Suprapubic skin (tissue), 4 donors: Measurements from ENCODE around the gene GALK2. TPM values are rescaled to one million over a fixed set of nuclear protein-coding genes. Genes with fewer than 3 reads are reported as not detected.
"Not testable (repeated sequence)": the region's sequence is repeated elsewhere in the genome, so short reads cannot be mapped to it uniquely, and the experiment has no call there.

Experiments used
- DNase-seq, 2 donors: peaks; one replicate each; pipeline ENCODE4 v3.0.0-alpha.2; 2019; ENCODE audit warnings: low spot score in 2 of 2
- H3K27ac ChIP-seq: fragments of 200-600 bp; sonication (generic); one replicate; pipeline ENCODE4 v1.5.1; 2019
- H3K27me3 ChIP-seq: fragments of 200-600 bp; sonication (generic); one replicate; pipeline ENCODE4 v1.5.1; 2019
- H3K36me3 ChIP-seq: fragments of 200-600 bp; sonication (generic); one replicate; pipeline ENCODE4 v1.5.1; 2019
- H3K4me1 ChIP-seq: fragments of 200-600 bp; sonication (generic); one replicate; pipeline ENCODE4 v1.5.1; 2019
- H3K4me3 ChIP-seq: fragments of 200-600 bp; sonication (generic); one replicate; pipeline ENCODE4 v1.5.1; 2019; ENCODE audit warnings: mild to moderate bottlenecking
- H3K9me3 ChIP-seq: fragments of 200-600 bp; sonication (generic); one replicate; pipeline ENCODE4 v1.5.1; 2019
- EP300 ChIP-seq: sonication (generic); formaldehyde crosslinking; IDR thresholded peaks from one replicate; pipeline ENCODE4 v1.6.1; 2017; ENCODE audit warnings: antibody characterized with exemption
- POLR2A ChIP-seq, 2 donors: fragments of 450-650 bp; IDR thresholded peaks; one replicate each; pipeline ENCODE4 v1.6.1; 2017; ENCODE audit warnings: antibody characterized with exemption in 2 of 2, mild to moderate bottlenecking in 2 of 2, moderate library complexity in 2 of 2
- POLR2AphosphoS5 ChIP-seq, 3 donors: sonication (generic); formaldehyde crosslinking; IDR thresholded peaks; one replicate each; pipeline ENCODE4 v1.6.1; 2017; ENCODE audit warnings: antibody characterized with exemption in 3 of 3
- WGBS: methylation state at CpG from one replicate; pipeline ENCODE4 v1.1.5; 2018; 5-methylcytosine and 5-hydroxymethylcytosine counted together
- total RNA-seq, 4 donors: library from RNA; depleted of rRNA; stranded (reverse); fragments of >200 nt; gene quantifications; one replicate each; pipeline ENCODE4 v1.1.0, GENCODE V29; 2016
- TF ChIP-seq, protein P1 (sequence below), 2 donors: fragments of 200-600 bp in 1 of 2; fragments of 450-650 bp in 1 of 2; sonication (generic) in 1 of 2; IDR thresholded peaks; one replicate each; pipeline ENCODE4 v1.5.1; 2016 to 2019; ENCODE audit warnings: antibody characterized with exemption in 2 of 2, mild to moderate bottlenecking in 1 of 2, moderate library complexity in 1 of 2

GALK2 gene
- total RNA-seq, 4 donors from 2014 or later, result 23.3 to 35.2 (median 33.8) TPM

GRCh38 chr15:49343546-49343945, 173.5 kb downstream of the GALK2 start:
- DNase-seq, result no peak
- no peaks in the 10 kb centered on the region for H3K9me3 ChIP-seq
- H3K27ac ChIP-seq, result no peak overlapping the region
- H3K4me3 ChIP-seq, result no peak overlapping the region
- no peaks in the 10 kb centered on the region for H3K36me3 ChIP-seq
- no peaks in the 10 kb centered on the region for H3K27me3 ChIP-seq
- no peaks in the 10 kb centered on the region for H3K4me1 ChIP-seq
- no peak for TF ChIP-seq EP300
- TF ChIP-seq, protein P1, sequence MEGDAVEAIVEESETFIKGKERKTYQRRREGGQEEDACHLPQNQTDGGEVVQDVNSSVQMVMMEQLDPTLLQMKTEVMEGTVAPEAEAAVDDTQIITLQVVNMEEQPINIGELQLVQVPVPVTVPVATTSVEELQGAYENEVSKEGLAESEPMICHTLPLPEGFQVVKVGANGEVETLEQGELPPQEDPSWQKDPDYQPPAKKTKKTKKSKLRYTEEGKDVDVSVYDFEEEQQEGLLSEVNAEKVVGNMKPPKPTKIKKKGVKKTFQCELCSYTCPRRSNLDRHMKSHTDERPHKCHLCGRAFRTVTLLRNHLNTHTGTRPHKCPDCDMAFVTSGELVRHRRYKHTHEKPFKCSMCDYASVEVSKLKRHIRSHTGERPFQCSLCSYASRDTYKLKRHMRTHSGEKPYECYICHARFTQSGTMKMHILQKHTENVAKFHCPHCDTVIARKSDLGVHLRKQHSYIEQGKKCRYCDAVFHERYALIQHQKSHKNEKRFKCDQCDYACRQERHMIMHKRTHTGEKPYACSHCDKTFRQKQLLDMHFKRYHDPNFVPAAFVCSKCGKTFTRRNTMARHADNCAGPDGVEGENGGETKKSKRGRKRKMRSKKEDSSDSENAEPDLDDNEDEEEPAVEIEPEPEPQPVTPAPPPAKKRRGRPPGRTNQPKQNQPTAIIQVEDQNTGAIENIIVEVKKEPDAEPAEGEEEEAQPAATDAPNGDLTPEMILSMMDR (IDR thresholded peaks at IDR 0.05), result no peak
- no peak for TF ChIP-seq POLR2AphosphoS5 (IDR thresholded peaks at IDR 0.05)
- no peak for TF ChIP-seq POLR2A (IDR thresholded peaks at IDR 0.05)

DNA sequence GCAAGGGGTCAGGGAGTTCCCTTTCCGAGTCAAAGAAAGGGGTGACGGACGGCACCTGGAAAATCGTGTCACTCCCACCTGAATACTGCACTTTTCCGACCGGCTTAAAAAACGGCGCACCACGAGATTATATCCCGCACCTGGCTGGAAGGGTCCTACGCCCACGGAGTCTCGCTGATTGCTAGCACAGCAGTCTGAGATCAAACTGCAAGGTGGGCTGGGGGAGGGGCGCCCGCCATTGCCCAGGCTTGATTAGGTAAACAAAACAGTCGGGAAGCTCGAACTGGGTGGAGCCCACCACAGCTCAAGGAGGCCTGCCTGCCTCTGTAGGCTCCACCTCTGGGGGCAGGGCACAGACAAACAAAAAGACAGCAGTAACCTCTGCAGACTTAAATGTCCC, 184.4 kb downstream of the GALK2 start:
- H3K27me3 ChIP-seq, H3K9me3 ChIP-seq, H3K27ac ChIP-seq, DNase-seq, H3K4me3 ChIP-seq, H3K36me3 ChIP-seq, H3K4me1 ChIP-seq: not testable (repeated sequence)
- 100% methylated on average over 3 of the region's 17 CpGs for WGBS

- no peaks in the 10 kb centered on the region for H3K4me1 ChIP-seq
- 84% methylated on average over 3 of the region's 3 CpGs for WGBS
Observed at GRCh38 chr15:49361370-49361769, 191.3 kb downstream of the GALK2 start.

DNA sequence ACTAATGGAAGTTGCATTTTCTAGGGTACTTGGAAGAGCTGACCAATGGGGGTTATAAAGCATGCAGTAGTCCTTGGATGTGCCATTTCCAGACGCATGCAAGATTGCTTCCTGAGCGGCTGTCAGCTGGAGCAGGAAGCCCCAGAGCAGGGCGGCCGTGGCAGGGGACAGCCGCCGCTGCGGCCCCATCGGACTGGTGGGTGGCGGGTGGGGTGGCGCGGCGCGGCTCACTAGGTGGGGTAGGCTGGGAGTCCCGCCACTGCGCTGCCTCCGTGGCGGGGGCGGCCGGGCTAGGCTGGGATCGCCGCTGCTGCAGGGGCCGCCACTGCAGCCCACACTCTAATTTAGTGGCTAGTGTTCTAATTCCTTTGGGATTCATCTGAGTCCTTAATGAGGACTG, 196.4 kb downstream of the GALK2 start:
- Histone ChIP-seq H3K36me3 (no peaks in the 10 kb centered on the region), H3K27ac (no peak overlapping the region), H3K9me3 (peaks cover 3% of the 10 kb centered on the region), H3K4me3 (no peak overlapping the region), H3K4me1 (no peaks in the 10 kb centered on the region), H3K27me3 (no peaks in the 10 kb centered on the region)
- no peak for TF ChIP-seq POLR2A (IDR thresholded peaks at IDR 0.05)
- TF ChIP-seq, protein P1 (IDR thresholded peaks at IDR 0.05), result no peak
- TF ChIP-seq POLR2AphosphoS5 (IDR thresholded peaks at IDR 0.05), result no peak
- TF ChIP-seq EP300, result no peak
- DNase-seq, result no peak
- WGBS, result 97% methylated on average over 3 of the region's 22 CpGs

More at GRCh38 chr15:49361370-49361769, 191.3 kb downstream of the GALK2 start:
- Histone ChIP-seq H3K36me3 (no peaks in the 10 kb centered on the region), H3K4me3 (no peak overlapping the region), H3K27me3 (no peaks in the 10 kb centered on the region), H3K9me3 (no peaks in the 10 kb centered on the region), H3K27ac (no peak overlapping the region)
- DNase-seq, result no peak
- TF ChIP-seq, protein P1 (IDR thresholded peaks at IDR 0.05), result no peak
- TF ChIP-seq EP300 (no peak), POLR2A (IDR thresholded peaks at IDR 0.05) (no peak), POLR2AphosphoS5 (IDR thresholded peaks at IDR 0.05) (no peak)

DNA sequence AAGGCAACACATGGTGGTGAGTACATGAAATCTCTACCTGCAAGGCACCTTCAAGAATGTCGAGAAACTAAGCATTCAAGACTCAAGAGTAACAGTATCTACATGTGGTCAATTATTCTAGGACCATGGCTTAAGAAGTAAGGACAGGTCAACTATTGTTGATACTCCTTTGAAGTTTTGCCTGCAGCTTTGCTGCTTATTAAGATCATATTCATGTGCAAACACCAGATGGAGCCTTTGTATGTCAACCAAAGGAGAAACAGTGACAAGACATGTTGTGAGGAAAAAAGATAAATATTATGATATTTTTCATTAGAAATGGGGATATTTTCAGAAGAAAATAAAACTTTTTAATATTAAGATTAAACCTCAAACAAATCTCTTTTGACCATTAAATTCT, 200.7 kb downstream of the GALK2 start:
- H3K27me3 ChIP-seq, result no peaks in the 10 kb centered on the region
- TF ChIP-seq EP300 (no peak), POLR2A (IDR thresholded peaks at IDR 0.05) (no peak), POLR2AphosphoS5 (IDR thresholded peaks at IDR 0.05) (no peak)
- TF ChIP-seq, protein P1 (IDR thresholded peaks at IDR 0.05), result no peak
- no peak overlapping the region for H3K27ac ChIP-seq
- no peaks in the 10 kb centered on the region for H3K36me3 ChIP-seq
- no peak overlapping the region for H3K4me3 ChIP-seq
- H3K9me3 ChIP-seq, result peaks cover 3% of the 10 kb centered on the region
- no peak for DNase-seq
- WGBS, result 79% methylated on average over 1 of the region's 1 CpG
- H3K4me1 ChIP-seq, result no peaks in the 10 kb centered on the region

- Histone ChIP-seq H3K36me3 (no peaks in the 10 kb centered on the region), H3K27ac (no peak overlapping the region), H3K27me3 (no peaks in the 10 kb centered on the region), H3K9me3 (no peaks in the 10 kb centered on the region), H3K4me1 (no peaks in the 10 kb centered on the region), H3K4me3 (no peak overlapping the region)
- TF ChIP-seq EP300 (no peak), POLR2A (IDR thresholded peaks at IDR 0.05) (no peak), POLR2AphosphoS5 (IDR thresholded peaks at IDR 0.05) (no peak)
- TF ChIP-seq, protein P1 (IDR thresholded peaks at IDR 0.05), result no peak
- DNase-seq, result no peak
- 60% methylated on average over 1 of the region's 1 CpG for WGBS
Observed at GRCh38 chr15:49372366-49372765, 202.3 kb downstream of the GALK2 start.
